Neuronal stem cell (in vitro differentiated cells): ENCODE measurements around the gene TBL1Y.

Source experiments
- DNase-seq: peaks from one replicate; pipeline ENCODE4 v3.0.0-alpha.2; 2013; ENCODE audit warnings: low spot score
- H2AFZ ChIP-seq: one replicate; pipeline ENCODE4 v1.6.1; 2013; ENCODE audit warnings: mild to moderate bottlenecking, low read length, inconsistent platforms
- H2AK5ac ChIP-seq: 2 replicates; pipeline ENCODE4 v1.6.1; 2013; ENCODE audit warnings: low read depth, mild to moderate bottlenecking, inconsistent platforms, low read length, moderate library complexity, mixed read lengths
- H2BK120ac ChIP-seq: 2 replicates; pipeline ENCODE4 v1.6.1; 2013; ENCODE audit warnings: low read depth, mild to moderate bottlenecking, inconsistent platforms, low read length, moderate library complexity, mixed read lengths
- H2BK12ac ChIP-seq: one replicate; pipeline ENCODE4 v1.6.1; 2013; ENCODE audit warnings: low read length, inconsistent platforms
- H2BK15ac ChIP-seq: 2 replicates; pipeline ENCODE4 v1.6.1; 2013; ENCODE audit warnings: mild to moderate bottlenecking, low read length, inconsistent platforms, mixed read lengths
- H2BK5ac ChIP-seq: one replicate; pipeline ENCODE4 v1.6.1; 2013; ENCODE audit warnings: inconsistent platforms, mild to moderate bottlenecking, low read length, moderate library complexity
- H3K14ac ChIP-seq: one replicate; pipeline ENCODE4 v1.6.1; 2013; ENCODE audit warnings: low read length, inconsistent platforms
- H3K18ac ChIP-seq: 2 replicates; pipeline ENCODE4 v1.6.1; 2013; ENCODE audit warnings: low read length, inconsistent platforms
- H3K23ac ChIP-seq: 2 replicates; pipeline ENCODE4 v1.6.1; 2013; ENCODE audit warnings: low read depth, mild to moderate bottlenecking, mixed read lengths, low read length, inconsistent platforms; ENCODE audit not compliant: poor library complexity
- H3K27ac ChIP-seq: replicated peaks from 3 replicates; pipeline ENCODE4 v1.5.1; 2013; ENCODE audit warnings: low read length, inconsistent platforms
- H3K27me3 ChIP-seq, 3 experiments: 2 replicates each; pipeline ENCODE4 v1.6.1; 2013; ENCODE audit warnings: low read length in 3 of 3, mild to moderate bottlenecking in 2 of 3, inconsistent platforms in 1 of 3, low read depth in 1 of 3, mixed read lengths in 1 of 3, moderate library complexity in 1 of 3; ENCODE audit not compliant: control insufficient read depth in 3 of 3, insufficient read depth in 3 of 3
- H3K36me3 ChIP-seq, 2 donors: replicated peaks in 1 of 2; 2 replicates each; pipeline ENCODE4 v1.6.1; 2013; ENCODE audit warnings: low read length in 2 of 2; ENCODE audit not compliant: control insufficient read depth in 2 of 2, insufficient read depth in 2 of 2
- H3K4ac ChIP-seq: 2 replicates; pipeline ENCODE4 v1.6.1; 2013; ENCODE audit warnings: inconsistent platforms, mild to moderate bottlenecking, low read length, moderate library complexity
- H3K4me1 ChIP-seq, 2 donors: 1 replicate in 1 of 2; 2 replicates in 1 of 2; pipeline ENCODE4 v1.6.1; 2013; ENCODE audit warnings: low read length in 2 of 2, low read depth in 1 of 2; ENCODE audit not compliant: control insufficient read depth in 2 of 2, insufficient read depth in 1 of 2
- H3K4me2 ChIP-seq: one replicate; pipeline ENCODE4 v1.6.1; 2013; ENCODE audit warnings: mild to moderate bottlenecking, low read length, inconsistent platforms; ENCODE audit not compliant: insufficient read depth, poor library complexity, severe bottlenecking
- H3K4me3 ChIP-seq, 2 donors: 2 replicates each; pipeline ENCODE4 v1.5.1; 2013; ENCODE audit warnings: low read length in 2 of 2, mild to moderate bottlenecking in 2 of 2, inconsistent platforms in 1 of 2, moderate library complexity in 1 of 2
- H3K79me1 ChIP-seq: one replicate; pipeline ENCODE4 v1.6.1; 2013; ENCODE audit warnings: low read depth, mild to moderate bottlenecking, inconsistent platforms, low read length, moderate library complexity
- H3K9ac ChIP-seq: one replicate; pipeline ENCODE4 v1.6.1; 2013; ENCODE audit warnings: mild to moderate bottlenecking, low read depth, low read length, inconsistent platforms; ENCODE audit not compliant: poor library complexity
- H3K9me3 ChIP-seq, 2 donors: replicated peaks in 1 of 2; 2 replicates each; pipeline versions ENCODE3 to v1.6.1; 2013; ENCODE audit warnings: low read length in 2 of 2, mild to moderate bottlenecking in 2 of 2, inconsistent platforms in 1 of 2, low read depth in 1 of 2, mixed read lengths in 1 of 2, moderate library complexity in 1 of 2; ENCODE audit not compliant: control insufficient read depth in 2 of 2, insufficient read depth in 1 of 2
- H4K8ac ChIP-seq: one replicate; pipeline ENCODE4 v1.6.1; 2013; ENCODE audit warnings: low read depth, mild to moderate bottlenecking, inconsistent platforms, low read length, moderate library complexity
- H4K91ac ChIP-seq: one replicate; pipeline ENCODE4 v1.6.1; 2013; ENCODE audit warnings: low read length, low read depth, mild to moderate bottlenecking, inconsistent platforms; ENCODE audit not compliant: poor library complexity
- WGBS, 2 donors: extraction: QIAGEN DNeasy Blood & Tissue Kit; methylation state at CpG; one replicate each; pipeline ENCODE4 v1.1.7; 2013; ENCODE audit warnings: missing lambda C conversion rate in 2 of 2, mixed read lengths in 1 of 2; ENCODE audit not compliant: insufficient read length in 2 of 2, insufficient replicate concordance in 1 of 2; ENCODE audit errors: extremely low coverage in 2 of 2; 5-methylcytosine and 5-hydroxymethylcytosine counted together

The TBL1Y gene

DNA sequence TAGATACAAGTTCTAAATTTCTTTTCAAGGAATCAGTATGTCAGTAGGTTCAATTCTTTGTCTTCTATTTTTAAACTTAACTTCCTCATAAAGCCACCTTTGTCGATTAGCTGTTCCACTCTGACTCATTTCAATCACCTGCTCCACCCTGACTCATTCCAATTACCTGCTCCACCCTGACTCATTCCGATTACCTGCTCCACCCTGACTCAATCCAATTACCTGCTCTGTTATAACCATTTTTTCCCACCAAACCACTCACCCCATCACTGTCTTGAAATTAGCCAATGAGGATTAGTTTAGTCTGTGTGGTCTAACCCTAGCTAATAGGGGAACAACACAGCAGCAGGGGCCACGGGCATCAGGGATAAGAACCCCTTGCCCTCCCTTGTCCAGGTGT lies 199.6 kb downstream of the TBL1Y start:
- no peak overlapping the region for H3K4me2 ChIP-seq
- no peak overlapping the region for H3K27ac ChIP-seq
- WGBS, 2 donors, result no CpG with 5 or more reads among the region's 3 CpGs
- no peak overlapping the region for H2AFZ ChIP-seq
- DNase-seq, result no peak
- H3K9ac ChIP-seq, result no peak overlapping the region
- H3K36me3 ChIP-seq, result no peaks in the 10 kb centered on the region
- H3K14ac ChIP-seq, result no peak overlapping the region
- no peak overlapping the region for H2BK120ac ChIP-seq
- no peak overlapping the region for H2BK15ac ChIP-seq
- H4K91ac ChIP-seq, result no peak overlapping the region
- no peak overlapping the region for H2AK5ac ChIP-seq
- H3K4ac ChIP-seq, result no peak overlapping the region
- H3K27me3 ChIP-seq, result no peaks in the 10 kb centered on the region
- H2BK5ac ChIP-seq, result no peak overlapping the region
- no peaks in the 10 kb centered on the region for H3K9me3 ChIP-seq
- no peaks in the 10 kb centered on the region for H3K79me1 ChIP-seq
- H3K23ac ChIP-seq, result no peak overlapping the region
- no peak overlapping the region for H3K4me3 ChIP-seq
- H3K4me1 ChIP-seq, result no peaks in the 10 kb centered on the region
- no peak overlapping the region for H3K18ac ChIP-seq
- H4K8ac ChIP-seq, result no peak overlapping the region
- H2BK12ac ChIP-seq, result no peak overlapping the region

GRCh38 chrY:7115871-7116270 lies 205.4 kb downstream of the TBL1Y start:
- H2BK12ac ChIP-seq, result no peak overlapping the region
- no peak overlapping the region for H3K18ac ChIP-seq
- H2BK15ac ChIP-seq, result no peak overlapping the region
- no peak overlapping the region for H3K4ac ChIP-seq
- H3K36me3 ChIP-seq, result no peaks in the 10 kb centered on the region
- H4K8ac ChIP-seq, result no peak overlapping the region
- H3K27me3 ChIP-seq, result no peaks in the 10 kb centered on the region
- H2BK5ac ChIP-seq, result no peak overlapping the region
- no peak overlapping the region for H3K27ac ChIP-seq
- no peaks in the 10 kb centered on the region for H3K79me1 ChIP-seq
- no peak overlapping the region for H3K23ac ChIP-seq
- H2AFZ ChIP-seq, result no peak overlapping the region
- no peaks in the 10 kb centered on the region for H3K9me3 ChIP-seq
- H4K91ac ChIP-seq, result no peak overlapping the region
- DNase-seq, result no peak
- H3K4me1 ChIP-seq, result no peaks in the 10 kb centered on the region
- H2BK120ac ChIP-seq, result no peak overlapping the region
- no peak overlapping the region for H2AK5ac ChIP-seq
- no peak overlapping the region for H3K9ac ChIP-seq
- no peak overlapping the region for H3K4me3 ChIP-seq
- WGBS, 2 donors, result no CpG with 5 or more reads among the region's 5 CpGs
- H3K14ac ChIP-seq, result no peak overlapping the region
- no peak overlapping the region for H3K4me2 ChIP-seq

DNA sequence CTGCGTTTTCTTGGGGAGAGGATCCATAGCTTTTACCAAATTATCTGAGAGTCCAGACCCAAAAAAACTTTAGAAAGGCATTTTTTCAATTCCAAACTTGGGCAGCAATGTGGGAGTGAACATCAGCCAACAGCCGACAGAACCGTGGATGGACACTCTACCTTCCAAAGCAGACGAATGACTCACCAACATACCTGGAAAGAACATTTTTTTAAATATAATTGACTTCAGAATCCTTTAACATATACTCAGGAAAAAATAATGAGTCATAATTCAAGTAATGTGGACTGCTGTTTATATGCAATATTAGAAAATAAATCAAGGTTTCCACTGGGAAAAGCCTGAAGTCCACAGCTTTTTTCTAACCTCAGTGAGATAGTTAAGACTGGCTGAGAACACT lies 211.7 kb downstream of the TBL1Y start:
- no CpG with 5 or more reads among the region's 4 CpGs for WGBS, 2 donors
- no peaks in the 10 kb centered on the region for H3K36me3 ChIP-seq
- no peak overlapping the region for H3K4me2 ChIP-seq
- no peaks in the 10 kb centered on the region for H3K79me1 ChIP-seq
- H3K27ac ChIP-seq, result no peak overlapping the region
- DNase-seq, result no peak
- no peak overlapping the region for H3K4me3 ChIP-seq
- no peak overlapping the region for H4K91ac ChIP-seq
- H2AFZ ChIP-seq, result no peak overlapping the region
- H3K4ac ChIP-seq, result no peak overlapping the region
- no peak overlapping the region for H3K9ac ChIP-seq
- H3K23ac ChIP-seq, result no peak overlapping the region
- no peak overlapping the region for H3K18ac ChIP-seq
- no peaks in the 10 kb centered on the region for H3K4me1 ChIP-seq
- no peak overlapping the region for H2BK120ac ChIP-seq
- H2BK15ac ChIP-seq, result no peak overlapping the region
- H2BK5ac ChIP-seq, result no peak overlapping the region
- no peak overlapping the region for H3K14ac ChIP-seq
- H2AK5ac ChIP-seq, result no peak overlapping the region
- no peak overlapping the region for H2BK12ac ChIP-seq
- H4K8ac ChIP-seq, result no peak overlapping the region
- H3K27me3 ChIP-seq, result no peaks in the 10 kb centered on the region
- H3K9me3 ChIP-seq, result no peaks in the 10 kb centered on the region

- H4K91ac ChIP-seq, result no peak overlapping the region
- no peak overlapping the region for H2AFZ ChIP-seq
- no peak overlapping the region for H3K27ac ChIP-seq
- H3K4ac ChIP-seq, result no peak overlapping the region
- H3K36me3 ChIP-seq, result no peaks in the 10 kb centered on the region
- H3K9ac ChIP-seq, result no peak overlapping the region
- no peak overlapping the region for H3K18ac ChIP-seq
- H3K4me1 ChIP-seq, result no peaks in the 10 kb centered on the region
- no peak overlapping the region for H3K14ac ChIP-seq
- H2AK5ac ChIP-seq, result no peak overlapping the region
- H3K4me2 ChIP-seq, result no peak overlapping the region
- WGBS, 2 donors, result no CpG with 5 or more reads among the region's 6 CpGs
- no peak overlapping the region for H2BK120ac ChIP-seq
- no peak overlapping the region for H2BK5ac ChIP-seq
- no peak overlapping the region for H2BK15ac ChIP-seq
- H3K27me3 ChIP-seq, result no peaks in the 10 kb centered on the region
- no peak for DNase-seq
- H3K4me3 ChIP-seq, result no peak overlapping the region
- no peak overlapping the region for H3K23ac ChIP-seq
- H3K9me3 ChIP-seq, result no peaks in the 10 kb centered on the region
- no peak overlapping the region for H4K8ac ChIP-seq
- H3K79me1 ChIP-seq, result no peaks in the 10 kb centered on the region
- H2BK12ac ChIP-seq, result no peak overlapping the region
Measured at GRCh38 chrY:7125136-7126056, 214.9 kb downstream of the TBL1Y start.
